ENCODE results near the gene LARP1. TPM values are rescaled to one million over a fixed set of nuclear protein-coding genes. Genes with fewer than 3 reads are reported as not detected.

Gene LARP1
- total RNA-seq, 2 experiments from 2014 or later = 88.7 to 97.6 TPM

- TF ChIP-seq CTCF (IDR thresholded peaks at IDR 0.05) = no peak
- ChIA-PET POLR2A (no interaction called here), CTCF (no interaction called here)
- Mint-ChIP-seq H3K4me1 (ENCODE audit: low read depth) (peaks cover 50% of the 10 kb centered on the region), H3K27me3 (no peaks in the 10 kb centered on the region), H3K36me3 (ENCODE audit: low read depth) (peaks cover 78% of the 10 kb centered on the region), H3K4me3 (no peak overlapping the region), H3K27ac (peak overlapping the region; percentile 12), H3K9me3 (no peaks in the 10 kb centered on the region)
- Histone ChIP-seq H3K9me3 (ENCODE audit: control insufficient read depth in 1 of 2, insufficient read depth in 1 of 2, low read length in 2 of 2) (no peaks in the 10 kb centered on the region), H3K4me3 (ENCODE audit: low read length) (no peak overlapping the region), H3K27me3 (ENCODE audit: control insufficient read depth in 1 of 2, insufficient read depth in 2 of 2, low read length in 2 of 2) (no peaks in the 10 kb centered on the region), H3K36me3 (ENCODE audit: insufficient read depth, low read length) (peaks cover 57% of the 10 kb centered on the region), H3K27ac (ENCODE audit: low read depth in 1 of 2, low read length in 2 of 2) (no peak overlapping the region), H3K4me1 (ENCODE audit: insufficient read depth, low read length) (peaks cover 20% of the 10 kb centered on the region)
- intact Hi-C loops (cut with DNase I, micrococcal nuclease) = no loop called here
- ATAC-seq (ENCODE audit: poor library complexity) = no peak
- no peak for DNase-seq
Observed at GRCh38 chr5:154865466-154866184, 110.4 kb downstream of the LARP1 start.

DNA sequence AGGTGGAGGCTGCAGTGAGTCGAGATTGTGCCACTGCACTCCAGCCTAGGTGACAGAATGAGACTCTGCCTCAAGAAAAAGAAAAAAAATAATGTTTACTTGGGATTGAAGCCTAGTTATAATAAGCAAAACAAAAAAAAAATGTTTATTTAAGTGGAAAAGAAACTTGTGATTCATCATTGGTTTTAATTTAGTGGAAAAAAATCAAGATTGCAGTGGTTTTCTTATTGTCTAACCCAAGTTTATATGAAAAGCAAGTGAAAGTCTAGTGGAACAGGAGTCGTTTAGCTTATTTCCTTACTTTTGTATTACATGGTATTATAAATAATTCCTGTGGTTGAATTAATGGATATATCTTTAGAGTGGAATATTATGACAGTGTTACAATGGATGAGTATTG lies 111.7 kb downstream of the LARP1 start:
- peaks cover 67% of the 10 kb centered on the region for H3K36me3 ChIP-seq (ENCODE audit: insufficient read depth, low read length)
- no peak overlapping the region for H3K27ac ChIP-seq (ENCODE audit: low read depth in 1 of 2, low read length in 2 of 2)
- intact Hi-C loops (cut with DNase I, micrococcal nuclease) = no loop called here
- ChIA-PET POLR2A (interaction anchor here (2.2 kb wide), 1 partner anchor 9 kb away, joined by 9 read pairs; the partner anchor contains the start of gene CNOT8), CTCF (no interaction called here)
- peak overlapping the region; percentile 10 for H3K27ac Mint-ChIP-seq
- H3K9me3 Mint-ChIP-seq = no peaks in the 10 kb centered on the region
- H3K4me3 Mint-ChIP-seq = no peak overlapping the region
- H3K36me3 Mint-ChIP-seq (ENCODE audit: low read depth) = peaks cover 82% of the 10 kb centered on the region
- ATAC-seq (ENCODE audit: poor library complexity) = no peak
- H3K27me3 Mint-ChIP-seq = no peaks in the 10 kb centered on the region
- H3K27me3 ChIP-seq (ENCODE audit: control insufficient read depth in 1 of 2, insufficient read depth in 2 of 2, low read length in 2 of 2) = no peaks in the 10 kb centered on the region
- DNase-seq = no peak
- H3K4me3 ChIP-seq (ENCODE audit: low read length) = no peak overlapping the region
- H3K4me1 ChIP-seq (ENCODE audit: insufficient read depth, low read length) = peaks cover 14% of the 10 kb centered on the region
- no peak for TF ChIP-seq CTCF (IDR thresholded peaks at IDR 0.05)
- no peaks in the 10 kb centered on the region for H3K9me3 ChIP-seq (ENCODE audit: control insufficient read depth in 1 of 2, insufficient read depth in 1 of 2, low read length in 2 of 2)
- H3K4me1 Mint-ChIP-seq (ENCODE audit: low read depth) = peaks cover 41% of the 10 kb centered on the region

Small RNA genes within 50 kb of the gene (microRNA-seq; reads per million reads assigned to microRNA genes)
- not detected for gene MIR378H (ENCODE audit: borderline microRNAs expressed, borderline replicate concordance)

Other genes with a start within 250 kb of the LARP1 start
- gene FAXDC2, start 95.2 kb downstream of the LARP1 start, total RNA-seq = not detected
- gene CNOT8, start 103.2 kb downstream of the LARP1 start, total RNA-seq = 100 to 1,000 TPM; 125 to 133 TPM
- gene GEMIN5, start 182.8 kb downstream of the LARP1 start, total RNA-seq = 1 to 10 TPM; 2.7 to 3.7 TPM
- gene MRPL22, start 185.7 kb downstream of the LARP1 start, total RNA-seq = 10 to 100 TPM; 29.9 to 30.2 TPM